Brain microvascular endothelial cell (primary cell): ENCODE measurements around the gene PCDHGC4.

Source experiments
- DNase-seq: peaks from one replicate; pipeline ENCODE4 v3.0.0-alpha.2; 2020
- H3K27ac ChIP-seq: fragments of 250-450 bp; sonication (Bioruptor Pico); 2 replicates; pipeline ENCODE4 v1.5.1; 2020; ENCODE audit warnings: mild to moderate bottlenecking, moderate library complexity
- H3K27me3 ChIP-seq: fragments of 250-450 bp; sonication (Bioruptor Pico); replicated peaks from 2 replicates; pipeline ENCODE4 v1.5.1; 2020; ENCODE audit warnings: mild to moderate bottlenecking
- H3K36me3 ChIP-seq: fragments of 250-450 bp; sonication (Bioruptor Pico); replicated peaks from 2 replicates; pipeline ENCODE4 v1.5.1; 2020; ENCODE audit warnings: mild to moderate bottlenecking
- H3K4me3 ChIP-seq: 2 replicates; pipeline ENCODE4 v1.5.1; 2011; ENCODE audit warnings: low read depth, mild to moderate bottlenecking, control low read depth, low read length, moderate library complexity
- CTCF ChIP-seq: IDR thresholded peaks from 2 replicates; pipeline ENCODE4 v1.5.1; 2011; ENCODE audit warnings: low read depth, mild to moderate bottlenecking, moderate library complexity, low read length, control low read depth, inconsistent platforms; ENCODE audit errors: missing control alignments
- in situ Hi-C: cut with HindIII; loops from 2 replicates; pipeline ENCODE4 v1.10.0; 2017; ENCODE audit warnings: low sequenced_read_pairs, low pct_ligation_motif_present

The PCDHGC4 gene

DNA sequence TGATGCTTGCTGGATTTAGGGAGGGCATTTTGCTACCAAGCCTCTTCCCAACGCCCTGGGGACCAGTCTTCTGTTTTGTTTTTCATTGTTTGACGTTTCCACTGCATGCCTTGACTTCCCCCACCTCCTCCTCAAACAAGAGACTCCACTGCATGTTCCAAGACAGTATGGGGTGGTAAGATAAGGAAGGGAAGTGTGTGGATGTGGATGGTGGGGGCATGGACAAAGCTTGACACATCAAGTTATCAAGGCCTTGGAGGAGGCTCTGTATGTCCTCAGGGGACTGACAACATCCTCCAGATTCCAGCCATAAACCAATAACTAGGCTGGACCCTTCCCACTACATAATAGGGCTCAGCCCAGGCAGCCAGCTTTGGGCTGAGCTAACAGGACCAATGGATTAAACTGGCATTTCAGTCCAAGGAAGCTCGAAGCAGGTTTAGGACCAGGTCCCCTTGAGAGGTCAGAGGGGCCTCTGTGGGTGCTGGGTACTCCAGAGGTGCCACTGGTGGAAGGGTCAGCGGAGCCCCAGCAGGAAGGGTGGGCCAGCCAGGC is 27.0 kb downstream of the PCDHGC4 start:
- Histone ChIP-seq H3K27ac (no peak overlapping the region), H3K4me3 (no peak overlapping the region), H3K27me3 (no peaks in the 10 kb centered on the region), H3K36me3 (peaks cover 16% of the 10 kb centered on the region)
- in situ Hi-C loops: loop anchor here (25.0 kb wide), 1 partner anchor 100 kb away; the partner anchor contains the start of genes PCDHGA10, PCDHGA11, PCDHGA9 and PCDHGB6
- no peak for TF ChIP-seq CTCF
- DNase-seq: no peak

DNA sequence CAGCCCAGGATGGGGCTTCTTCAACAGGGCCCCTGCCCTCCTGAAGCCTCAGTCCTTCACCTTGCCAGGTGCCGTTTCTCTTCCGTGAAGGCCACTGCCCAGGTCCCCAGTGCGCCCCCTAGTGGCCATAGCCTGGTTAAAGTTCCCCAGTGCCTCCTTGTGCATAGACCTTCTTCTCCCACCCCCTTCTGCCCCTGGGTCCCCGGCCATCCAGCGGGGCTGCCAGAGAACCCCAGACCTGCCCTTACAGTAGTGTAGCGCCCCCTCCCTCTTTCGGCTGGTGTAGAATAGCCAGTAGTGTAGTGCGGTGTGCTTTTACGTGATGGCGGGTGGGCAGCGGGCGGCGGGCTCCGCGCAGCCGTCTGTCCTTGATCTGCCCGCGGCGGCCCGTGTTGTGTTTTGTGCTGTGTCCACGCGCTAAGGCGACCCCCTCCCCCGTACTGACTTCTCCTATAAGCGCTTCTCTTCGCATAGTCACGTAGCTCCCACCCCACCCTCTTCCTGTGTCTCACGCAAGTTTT is 27.6 kb downstream of the PCDHGC4 start:
- no peaks in the 10 kb centered on the region for H3K27me3 ChIP-seq
- in situ Hi-C loops: loop anchor here (25.0 kb wide), 1 partner anchor 100 kb away; the partner anchor contains the start of genes PCDHGA10, PCDHGA11, PCDHGA9 and PCDHGB6
- peak; percentile 90 for TF ChIP-seq CTCF
- peak overlapping the region; percentile 95 for H3K27ac ChIP-seq
- H3K36me3 ChIP-seq: peaks cover 16% of the 10 kb centered on the region
- peak overlapping the region; percentile 60 for H3K4me3 ChIP-seq
- peak; percentile 64 for DNase-seq

DNA sequence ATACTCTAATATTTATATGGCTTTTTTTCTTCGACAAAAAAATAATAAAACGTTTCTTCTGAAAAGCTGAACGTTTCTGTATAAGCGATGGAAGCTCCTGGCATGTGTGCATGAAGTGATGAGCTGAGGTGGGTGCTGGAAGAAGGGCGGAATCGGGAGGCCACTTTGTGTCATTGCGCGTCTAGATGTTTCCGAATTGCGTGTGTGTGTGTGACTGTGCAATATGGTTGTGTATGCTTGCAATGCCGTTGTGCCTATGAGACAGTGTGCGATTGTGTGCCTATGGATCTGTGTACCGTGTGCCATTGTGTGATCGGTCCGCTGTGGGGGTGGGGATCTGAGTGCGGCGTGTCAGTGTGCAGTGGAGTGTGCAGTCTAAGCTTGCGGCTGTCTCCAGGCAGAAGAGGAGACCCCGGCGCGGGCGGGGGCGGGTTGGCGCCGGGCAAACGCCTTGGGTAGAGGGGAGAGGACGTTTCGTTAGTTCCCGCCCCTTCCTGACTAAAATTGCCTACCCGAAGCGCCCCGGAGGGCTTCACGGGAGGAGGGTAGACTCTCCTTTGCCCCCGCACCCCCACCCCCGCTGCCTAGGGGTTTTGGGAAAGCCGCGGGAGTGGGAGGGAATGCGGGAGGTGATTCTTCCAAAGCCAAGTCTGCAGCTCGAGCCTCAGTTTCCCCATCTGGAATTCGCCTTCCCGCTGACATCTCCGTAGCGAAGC is 28.2 kb downstream of the PCDHGC4 start:
- in situ Hi-C loops: loop anchor here (25.0 kb wide), 1 partner anchor 101 kb away; the partner anchor contains the start of genes PCDHGA10, PCDHGA11, PCDHGA9 and PCDHGB6
- no peak for TF ChIP-seq CTCF
- Histone ChIP-seq H3K27me3 (no peaks in the 10 kb centered on the region), H3K36me3 (peaks cover 16% of the 10 kb centered on the region), H3K4me3 (peak overlapping the region; percentile 60), H3K27ac (peak overlapping the region; percentile 95)
- DNase-seq: peak; percentile 51

- peak; percentile 89 for DNase-seq
- Histone ChIP-seq H3K4me3 (peak overlapping the region; percentile 60), H3K27me3 (no peaks in the 10 kb centered on the region), H3K36me3 (peaks cover 17% of the 10 kb centered on the region), H3K27ac (peak overlapping the region; percentile 95)
- in situ Hi-C loops: loop anchor here (25.0 kb wide), 1 partner anchor 101 kb away; the partner anchor contains the start of genes PCDHGA10, PCDHGA11, PCDHGA9 and PCDHGB6
- no peak for TF ChIP-seq CTCF
Observed at GRCh38 chr5:141513627-141514329, 28.9 kb downstream of the PCDHGC4 start.

DNA sequence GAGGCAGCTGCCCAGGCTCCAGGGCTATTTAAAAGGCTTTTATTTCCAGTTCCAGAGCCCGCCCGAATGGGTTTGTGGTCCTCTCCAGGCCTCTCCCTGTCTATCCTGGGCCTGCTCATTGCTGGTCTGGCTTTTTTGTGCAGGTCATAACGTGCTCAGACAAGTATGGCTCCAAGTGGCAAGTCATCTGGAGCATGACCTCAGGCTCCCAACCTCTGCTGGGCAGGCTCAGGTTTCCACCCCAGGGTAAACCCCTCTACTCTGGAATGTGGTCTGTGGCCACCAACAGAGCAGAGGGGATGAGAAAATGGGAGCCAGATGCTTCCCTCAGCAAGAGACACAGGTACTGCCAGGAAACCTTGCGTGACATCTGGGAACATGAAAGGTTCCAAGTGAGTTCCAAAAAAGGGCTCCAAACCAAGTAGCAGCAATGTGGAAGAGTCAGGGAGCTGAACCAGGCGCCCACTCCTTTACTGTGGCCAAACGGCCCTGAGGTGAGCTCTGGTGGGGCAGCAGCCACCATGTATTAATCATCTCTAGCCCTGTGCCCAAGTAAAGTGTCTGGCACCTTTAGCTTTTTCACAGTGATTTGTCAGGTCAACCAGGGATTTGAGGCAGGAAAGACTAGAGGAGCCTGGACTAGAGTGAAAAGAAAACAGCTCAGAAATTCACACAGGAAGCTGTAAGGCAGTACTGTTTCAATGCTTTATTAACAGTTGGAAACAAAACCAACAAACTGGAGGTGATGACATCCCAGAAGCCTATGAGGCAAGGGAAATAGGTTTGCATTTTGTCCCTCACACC is 29.7 kb downstream of the PCDHGC4 start:
- no peak for TF ChIP-seq CTCF
- peak; percentile 35 for DNase-seq
- Histone ChIP-seq H3K27me3 (no peaks in the 10 kb centered on the region), H3K36me3 (peaks cover 21% of the 10 kb centered on the region), H3K27ac (peak overlapping the region; percentile 95), H3K4me3 (peak overlapping the region; percentile 60)
- in situ Hi-C loops: loop anchor here (25.0 kb wide), 1 partner anchor 102 kb away; the partner anchor contains the start of genes PCDHGA10, PCDHGA11, PCDHGA9 and PCDHGB6
